SK-N-MC (cell line): ENCODE measurements around the gene STARD9.

ENCODE experiments used
- EZH2 ChIP-seq: fragments of 200-600 bp; sonication (generic); IDR thresholded peaks from one replicate; pipeline ENCODE4 v1.6.1; 2017; ENCODE audit warnings: antibody characterized with exemption
- FOXP2 ChIP-seq: optimal IDR thresholded peaks from 2 replicates; pipeline ENCODE3; 2011; ENCODE audit warnings: mild to moderate bottlenecking, moderate library complexity; ENCODE audit not compliant: insufficient read depth; ENCODE audit errors: extremely low read length, control extremely low read depth
- POLR2AphosphoS5 ChIP-seq: IDR thresholded peaks from 2 replicates; pipeline ENCODE4 v1.6.1; 2012; ENCODE audit warnings: mild to moderate bottlenecking, low read depth, low read length, borderline replicate concordance

- no peak for TF ChIP-seq POLR2AphosphoS5
- no peak for TF ChIP-seq EZH2
- TF ChIP-seq FOXP2, result no peak
Observed at GRCh38 chr15:42619656-42620371, 44.4 kb downstream of the STARD9 start.
